Epithelial cell of esophagus (primary cell): ENCODE measurements around the gene PIP5K1B.
"Not testable (repeated sequence)": the region's sequence is repeated elsewhere in the genome, so short reads cannot be mapped to it uniquely, and the experiment has no call there.

Experiments
- DNase-seq: peaks from one replicate; pipeline ENCODE4 v3.0.0; 2010; ENCODE audit warnings: low read depth
- H3K4me3 ChIP-seq: 2 replicates; pipeline ENCODE4 v1.5.1; 2011; ENCODE audit warnings: mild to moderate bottlenecking, low read length, control low read depth
- TF ChIP-seq, protein P1 (sequence below): IDR thresholded peaks from 2 replicates; pipeline ENCODE4 v1.5.1; 2011; ENCODE audit warnings: low read depth, mild to moderate bottlenecking, low read length, control low read depth, inconsistent platforms; ENCODE audit not compliant: insufficient read depth; ENCODE audit errors: missing control alignments

PIP5K1B gene

DNA sequence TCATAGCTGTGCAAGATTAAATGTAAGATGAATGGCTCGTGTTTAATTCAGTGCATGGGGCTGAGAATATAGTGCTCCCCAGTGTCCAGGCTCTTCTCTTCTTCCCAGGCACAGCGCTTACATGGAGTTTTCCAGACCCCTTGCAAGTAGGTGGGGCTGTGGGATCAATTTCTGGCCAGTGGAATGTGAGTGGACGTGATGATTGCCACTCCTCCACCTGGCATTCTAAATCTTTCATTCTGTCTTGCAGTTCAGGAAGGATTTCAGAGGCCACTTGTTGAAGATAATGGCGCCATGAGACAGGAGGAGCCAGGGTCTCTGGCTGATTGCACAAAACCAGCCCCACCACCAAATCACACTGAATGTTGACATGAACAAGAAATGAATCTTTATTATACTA, 7.2 kb upstream of the PIP5K1B start:
- TF ChIP-seq, protein P1, sequence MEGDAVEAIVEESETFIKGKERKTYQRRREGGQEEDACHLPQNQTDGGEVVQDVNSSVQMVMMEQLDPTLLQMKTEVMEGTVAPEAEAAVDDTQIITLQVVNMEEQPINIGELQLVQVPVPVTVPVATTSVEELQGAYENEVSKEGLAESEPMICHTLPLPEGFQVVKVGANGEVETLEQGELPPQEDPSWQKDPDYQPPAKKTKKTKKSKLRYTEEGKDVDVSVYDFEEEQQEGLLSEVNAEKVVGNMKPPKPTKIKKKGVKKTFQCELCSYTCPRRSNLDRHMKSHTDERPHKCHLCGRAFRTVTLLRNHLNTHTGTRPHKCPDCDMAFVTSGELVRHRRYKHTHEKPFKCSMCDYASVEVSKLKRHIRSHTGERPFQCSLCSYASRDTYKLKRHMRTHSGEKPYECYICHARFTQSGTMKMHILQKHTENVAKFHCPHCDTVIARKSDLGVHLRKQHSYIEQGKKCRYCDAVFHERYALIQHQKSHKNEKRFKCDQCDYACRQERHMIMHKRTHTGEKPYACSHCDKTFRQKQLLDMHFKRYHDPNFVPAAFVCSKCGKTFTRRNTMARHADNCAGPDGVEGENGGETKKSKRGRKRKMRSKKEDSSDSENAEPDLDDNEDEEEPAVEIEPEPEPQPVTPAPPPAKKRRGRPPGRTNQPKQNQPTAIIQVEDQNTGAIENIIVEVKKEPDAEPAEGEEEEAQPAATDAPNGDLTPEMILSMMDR, result no peak
- no peak overlapping the region for H3K4me3 ChIP-seq
- no peak for DNase-seq

GRCh38 chr9:68698943-68699509, 6.0 kb upstream of the PIP5K1B start:
- no peak overlapping the region for H3K4me3 ChIP-seq
- DNase-seq, result no peak
- TF ChIP-seq, protein P1, result no peak

GRCh38 chr9:68699625-68700024, 5.4 kb upstream of the PIP5K1B start:
- not testable (repeated sequence) for DNase-seq, H3K4me3 ChIP-seq

- H3K4me3 ChIP-seq, result no peak overlapping the region
- no peak for DNase-seq
- TF ChIP-seq, protein P1, result no peak
Observed at GRCh38 chr9:68702493-68702892, 2.5 kb upstream of the PIP5K1B start.

- no peak overlapping the region for H3K4me3 ChIP-seq
- DNase-seq, result no peak
- TF ChIP-seq, protein P1, result no peak
Observed at GRCh38 chr9:68703672-68704071, 1.4 kb upstream of the PIP5K1B start.

GRCh38 chr9:68704498-68704813, 584 bp upstream of the PIP5K1B start:
- H3K4me3 ChIP-seq, result no peak overlapping the region
- TF ChIP-seq, protein P1, result no peak
- no peak for DNase-seq

- no peak for DNase-seq
- TF ChIP-seq, protein P1, result no peak
- H3K4me3 ChIP-seq, result peak overlapping the region; percentile 35
Observed at GRCh38 chr9:68705531-68706362, 707 bp downstream of the PIP5K1B start.
